K562 (cell line): ENCODE measurements around the gene CNTFR. TPM values are rescaled to one million over a fixed set of nuclear protein-coding genes. Genes with fewer than 3 reads are reported as not detected.

Source experiments
- ATAC-seq: fragments of 200-7000 bp; cut with Tn5 transposase; 3 replicates; pipeline ENCODE4 v1.9.1; 2020; ENCODE audit warnings: moderate library complexity
- BruUV-seq: library from RNA; stranded (reverse); fragments of 400-500 nt; replicated peaks from 2 replicates; lab custom pipeline; 2021; lab: Mats Ljungman, UMichigan
- CTCF ChIA-PET: fragments of 300-600 bp; formaldehyde crosslinking; extraction: SDS; loops from one replicate; lab custom pipeline; 2021; ENCODE audit warnings: low intra/inter-chr PET ratio; lab: Yijun Ruan, JAX
- POLR2A ChIA-PET: fragments of 300-600, 350-650 bp; sonication (Branson Sonifier 250); formaldehyde crosslinking; extraction: SDS; loops from one replicate; lab custom pipeline; 2021; ENCODE audit warnings: antibody characterized with exemption, inconsistent platforms; lab: Yijun Ruan, JAX
- DNase-seq, 4 experiments: peaks; one replicate each; pipeline versions ENCODE4 v3.0.0 to v3.0.0-alpha.2; 2011 to 2018; ENCODE audit warnings: low spot score in 3 of 4, mixed read lengths in 3 of 4; ENCODE audit errors: extremely low read depth in 1 of 4
- FAIRE-seq: peaks from 2 replicates; lab custom pipeline; 2011; peaks lifted over from hg19 to GRCh38; lab: Jason Lieb, UNC
- H2AFZ ChIP-seq: 2 replicates; pipeline ENCODE4 v1.6.0; 2011; ENCODE audit warnings: low read depth, low read length, control low read depth, inconsistent platforms
- H3K27ac ChIP-seq: fragments of 200-600 bp; 3 replicates; pipeline ENCODE4 v1.8.0; 2011; ENCODE audit warnings: low read depth, mild to moderate bottlenecking, control low read depth, inconsistent platforms, low read length, moderate library complexity, mixed read lengths; ENCODE audit errors: extremely low read depth
- H3K27me3 ChIP-seq, 2 experiments: fragments of 300-600 bp in 1 of 2; 2 replicates in 1 of 2; 3 replicates in 1 of 2; pipeline versions ENCODE4 v1.6.0 to v1.8.0; 2011; ENCODE audit warnings: inconsistent platforms in 2 of 2, low read length in 2 of 2, mild to moderate bottlenecking in 1 of 2, mixed read lengths in 1 of 2, moderate library complexity in 1 of 2; ENCODE audit not compliant: control insufficient read depth in 2 of 2, insufficient read depth in 2 of 2
- H3K36me3 ChIP-seq: fragments of 300-600 bp; 3 replicates; pipeline ENCODE4 v1.8.0; 2011; ENCODE audit warnings: mild to moderate bottlenecking, low read length, inconsistent platforms; ENCODE audit not compliant: control insufficient read depth, insufficient read depth
- H3K4me1 ChIP-seq, 2 experiments: fragments of 200-600 bp in 1 of 2; replicated peaks in 1 of 2; 2 replicates in 1 of 2; 3 replicates in 1 of 2; pipeline versions ENCODE4 v1.5.1 to v1.8.0; 2011; ENCODE audit warnings: inconsistent platforms in 2 of 2, low read length in 2 of 2, mild to moderate bottlenecking in 1 of 2, mixed read lengths in 1 of 2, moderate library complexity in 1 of 2; ENCODE audit not compliant: control insufficient read depth in 2 of 2, insufficient read depth in 2 of 2
- H3K4me2 ChIP-seq: 2 replicates; pipeline ENCODE4 v1.6.1; 2011; ENCODE audit warnings: low read length, control low read depth, inconsistent platforms, mixed read lengths; ENCODE audit not compliant: insufficient read depth
- H3K4me3 ChIP-seq: fragments of 200-600 bp; sonication (generic), shearing (Covaris generic); 2 replicates; pipeline ENCODE4 v1.5.1; 2016; ENCODE audit warnings: control low read depth, inconsistent platforms
- H3K79me2 ChIP-seq: fragments of 200-600 bp; 3 replicates; pipeline ENCODE4 v1.8.0; 2011; ENCODE audit warnings: low read length, inconsistent platforms; ENCODE audit not compliant: control insufficient read depth, insufficient read depth
- H3K9ac ChIP-seq, 2 experiments: 2 replicates each; pipeline versions ENCODE4 v1.6.0 to v1.6.1; 2011; ENCODE audit warnings: low read depth in 2 of 2, low read length in 2 of 2, control low read depth in 1 of 2, inconsistent platforms in 1 of 2, mild to moderate bottlenecking in 1 of 2, mixed read lengths in 1 of 2; ENCODE audit not compliant: insufficient read depth in 1 of 2
- H3K9me1 ChIP-seq: one replicate; pipeline ENCODE4 v1.6.0; 2011; ENCODE audit warnings: inconsistent platforms, mild to moderate bottlenecking, low read length, moderate library complexity; ENCODE audit not compliant: control insufficient read depth, insufficient read depth
- H3K9me3 ChIP-seq: replicated peaks from 2 replicates; pipeline ENCODE4 v1.5.1; 2011; ENCODE audit warnings: low read depth, low read length, inconsistent platforms; ENCODE audit not compliant: control insufficient read depth, insufficient read depth
- H4K20me1 ChIP-seq: replicated peaks from 2 replicates; pipeline ENCODE4 v1.6.1; 2011; ENCODE audit warnings: low read length, inconsistent platforms, mixed read lengths; ENCODE audit not compliant: control insufficient read depth, insufficient read depth
- ATF7 ChIP-seq: fragments of 450-650 bp; IDR thresholded peaks from 2 replicates; pipeline ENCODE4 v1.7.1; 2014; ENCODE audit warnings: mild to moderate bottlenecking, moderate library complexity
- CTBP1 ChIP-seq: fragments of 450-650 bp; IDR thresholded peaks from 2 replicates; pipeline ENCODE4 v1.6.1; 2016; ENCODE audit warnings: borderline replicate concordance
- ESRRB ChIP-seq: fragments of 250-450 bp; sonication (Bioruptor Pico); IDR thresholded peaks from 2 replicates; pipeline ENCODE4 v1.5.0; 2020; ENCODE audit warnings: mild to moderate bottlenecking, moderate library complexity, borderline replicate concordance
- ILF3 ChIP-seq: fragments of 450-650 bp; IDR thresholded peaks from 2 replicates; pipeline ENCODE4 v1.6.1; 2018; ENCODE audit warnings: antibody characterized with exemption, mild to moderate bottlenecking, moderate library complexity, borderline replicate concordance
- MTA2 ChIP-seq: fragments of 450-650 bp; IDR thresholded peaks from 2 replicates; pipeline ENCODE4 v1.6.1; 2016; ENCODE audit warnings: low read depth
- REST ChIP-seq, 2 experiments: fragments of 450-650 bp; formaldehyde crosslinking in 1 of 2; IDR thresholded peaks; 2 replicates each; pipeline versions ENCODE4 v1.4.0 to v1.6.1; 2014 to 2020; ENCODE audit warnings: mild to moderate bottlenecking in 2 of 2, borderline replicate concordance in 1 of 2, low read depth in 1 of 2
- ZBTB43 ChIP-seq: sonication (generic); formaldehyde crosslinking; IDR thresholded peaks from 2 replicates; pipeline ENCODE4 v1.8.0; 2023; ENCODE audit warnings: mild to moderate bottlenecking, missing genetic modification reagents
- ZNF583 ChIP-seq: fragments of 250-450 bp; sonication (Bioruptor Pico); IDR thresholded peaks from 2 replicates; pipeline ENCODE4 v1.4.0; 2020
- WGBS: fragments of 100-300 bp; shearing (Covaris generic); methylation state at CpG from one replicate; pipeline ENCODE4 v1.1.6; 2016; ENCODE audit warnings: low coverage, mixed read lengths; ENCODE audit not compliant: insufficient coverage; ENCODE audit errors: missing lambda C conversion rate; 5-methylcytosine and 5-hydroxymethylcytosine counted together
- in situ Hi-C: fragments of 300-500 bp; cut with MboI; formaldehyde crosslinking; loops from 4 replicates; pipeline ENCODE4 v1.15.0; 2018; ENCODE audit warnings: inconsistent platforms, mixed read lengths
- intact Hi-C: fragments of 100-400 bp; cut with micrococcal nuclease; formaldehyde crosslinking; loops from 2 replicates; pipeline ENCODE4 v1.14.2; 2022
- polyA plus RNA-seq, 8 experiments: library from polyadenylated mRNA; depleted of rRNA in 4 of 8; stranded (reverse) in 5 of 8; unstranded in 3 of 8; fragments of >200 nt; fragmentation: Nextera tagmentation in 2 of 8; fragmentation: Illumina TruSeq in 1 of 8; extraction: Ambion mirVana in 2 of 8; extraction: Trizol in 1 of 8; gene quantifications; 2 replicates each; pipeline versions ENCODE4 v1.2.1 to v1.2.3, GENCODE V29; 2011 to 2014; ENCODE audit warnings: inconsistent platforms in 1 of 8, missing spikeins in 1 of 8
- total RNA-seq, 7 experiments: library from RNA; depleted of rRNA in 6 of 7; stranded (reverse); fragments of >200 nt in 6 of 7; fragmentation: Illumina TruSeq in 2 of 7; extraction: Trizol in 2 of 7; gene quantifications; 2 replicates each; pipeline versions ENCODE4 v1.2.1 to v1.2.3, GENCODE V29; 2011 to 2021; ENCODE audit warnings: low replicate concordance in 1 of 7
- TF ChIP-seq, protein P1 (sequence below): sonication (generic); formaldehyde crosslinking; IDR thresholded peaks from 2 replicates; pipeline ENCODE4 v1.8.0; 2022; ENCODE audit warnings: mild to moderate bottlenecking, missing genetic modification reagents

The CNTFR gene
- total and polyA plus RNA-seq, 9 of the 15 experiments (the other 6 are each of a cell fraction or from before 2014, with no cell fraction given) = not detected

- Histone ChIP-seq H3K9me1 (no peaks in the 10 kb centered on the region), H3K4me3 (no peak overlapping the region), H2AFZ (no peak overlapping the region), H4K20me1 (no peaks in the 10 kb centered on the region), H3K27ac (no peak overlapping the region), H3K9ac (no peak overlapping the region), H3K9me3 (no peaks in the 10 kb centered on the region), H3K36me3 (no peaks in the 10 kb centered on the region), H3K4me1 (no peaks in the 10 kb centered on the region; a peak in 1 of 5 replicates), H3K4me2 (no peak overlapping the region), H3K27me3 (peaks cover 0 to 6% of the 10 kb centered on the region in 2 experiments; a peak in 3 of 5 replicates), H3K79me2 (no peaks in the 10 kb centered on the region)
- 0% methylated on average over 8 of the region's 8 CpGs for WGBS
- BruUV-seq = no TSS peak
- in situ Hi-C loops (no loop called here), intact Hi-C loops (no loop called here)
- no peak for FAIRE-seq
- CTCF ChIA-PET = no interaction called here
- ATAC-seq = no peak
- POLR2A ChIA-PET = no interaction called here
- no peak for DNase-seq
- TF ChIP-seq, protein P1, sequence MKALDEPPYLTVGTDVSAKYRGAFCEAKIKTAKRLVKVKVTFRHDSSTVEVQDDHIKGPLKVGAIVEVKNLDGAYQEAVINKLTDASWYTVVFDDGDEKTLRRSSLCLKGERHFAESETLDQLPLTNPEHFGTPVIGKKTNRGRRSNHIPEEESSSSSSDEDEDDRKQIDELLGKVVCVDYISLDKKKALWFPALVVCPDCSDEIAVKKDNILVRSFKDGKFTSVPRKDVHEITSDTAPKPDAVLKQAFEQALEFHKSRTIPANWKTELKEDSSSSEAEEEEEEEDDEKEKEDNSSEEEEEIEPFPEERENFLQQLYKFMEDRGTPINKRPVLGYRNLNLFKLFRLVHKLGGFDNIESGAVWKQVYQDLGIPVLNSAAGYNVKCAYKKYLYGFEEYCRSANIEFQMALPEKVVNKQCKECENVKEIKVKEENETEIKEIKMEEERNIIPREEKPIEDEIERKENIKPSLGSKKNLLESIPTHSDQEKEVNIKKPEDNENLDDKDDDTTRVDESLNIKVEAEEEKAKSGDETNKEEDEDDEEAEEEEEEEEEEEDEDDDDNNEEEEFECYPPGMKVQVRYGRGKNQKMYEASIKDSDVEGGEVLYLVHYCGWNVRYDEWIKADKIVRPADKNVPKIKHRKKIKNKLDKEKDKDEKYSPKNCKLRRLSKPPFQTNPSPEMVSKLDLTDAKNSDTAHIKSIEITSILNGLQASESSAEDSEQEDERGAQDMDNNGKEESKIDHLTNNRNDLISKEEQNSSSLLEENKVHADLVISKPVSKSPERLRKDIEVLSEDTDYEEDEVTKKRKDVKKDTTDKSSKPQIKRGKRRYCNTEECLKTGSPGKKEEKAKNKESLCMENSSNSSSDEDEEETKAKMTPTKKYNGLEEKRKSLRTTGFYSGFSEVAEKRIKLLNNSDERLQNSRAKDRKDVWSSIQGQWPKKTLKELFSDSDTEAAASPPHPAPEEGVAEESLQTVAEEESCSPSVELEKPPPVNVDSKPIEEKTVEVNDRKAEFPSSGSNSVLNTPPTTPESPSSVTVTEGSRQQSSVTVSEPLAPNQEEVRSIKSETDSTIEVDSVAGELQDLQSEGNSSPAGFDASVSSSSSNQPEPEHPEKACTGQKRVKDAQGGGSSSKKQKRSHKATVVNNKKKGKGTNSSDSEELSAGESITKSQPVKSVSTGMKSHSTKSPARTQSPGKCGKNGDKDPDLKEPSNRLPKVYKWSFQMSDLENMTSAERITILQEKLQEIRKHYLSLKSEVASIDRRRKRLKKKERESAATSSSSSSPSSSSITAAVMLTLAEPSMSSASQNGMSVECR (CRISPR knock-in tag) = no peak
- no peak for TF ChIP-seq ILF3
- no peak for TF ChIP-seq ATF7
- no peak for TF ChIP-seq CTBP1
- no peak for TF ChIP-seq ESRRB (CRISPR knock-in tag)
- no peak for TF ChIP-seq ZBTB43 (CRISPR knock-in tag)
- TF ChIP-seq REST (IDR thresholded peaks at IDR 0.05; ENCODE audit: borderline replicate concordance) = no peak
- TF ChIP-seq REST (CRISPR knock-in tag; IDR thresholded peaks at IDR 0.05; ENCODE audit: low read depth) = no peak
- TF ChIP-seq MTA2 = no peak
- TF ChIP-seq ZNF583 (CRISPR knock-in tag) = no peak
Measured at GRCh38 chr9:34514401-34514800, 75.1 kb downstream of the CNTFR start.
